ENCODE measurements around the gene FARSA.
A peak's percentile ranks its signal among the peaks of the same experiment; 100 is the strongest.

FARSA gene

GRCh38 chr19:12924621-12925310 is 8.7 kb downstream of the FARSA start:
- WGBS, 2 donors (ENCODE audit: extremely low coverage in 2 of 2, insufficient read length in 2 of 2, insufficient replicate concordance in 1 of 2): no CpG with 5 or more reads among the region's 29 CpGs
- no peaks in the 10 kb centered on the region for H3K27me3 ChIP-seq (ENCODE audit: control insufficient read depth in 3 of 3, insufficient read depth in 3 of 3, low read depth in 1 of 3, low read length in 3 of 3)

DNA sequence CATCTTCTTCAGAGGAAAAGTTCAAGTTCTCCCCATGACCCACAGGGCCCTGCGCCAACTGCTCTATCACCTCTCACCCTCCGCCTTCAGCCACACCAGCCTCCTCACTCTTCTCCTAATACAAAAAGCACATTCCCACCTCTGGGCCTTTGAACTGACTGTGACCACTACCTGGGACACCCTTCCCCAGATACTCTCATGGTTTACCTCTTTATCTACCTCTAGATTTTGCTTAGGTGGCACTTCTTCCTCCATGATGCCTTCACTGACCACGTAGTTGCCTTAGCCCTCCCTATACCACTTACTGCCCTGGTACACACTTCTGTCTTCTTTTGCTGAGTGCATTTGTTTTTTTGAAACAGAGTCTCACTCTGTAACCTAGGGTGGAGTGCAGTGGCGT is 10.6 kb downstream of the FARSA start:
- Histone ChIP-seq H4K91ac (ENCODE audit: low read depth, low read length, poor library complexity) (no peak overlapping the region), H2AK5ac (ENCODE audit: low read depth, low read length) (no peak overlapping the region), H4K8ac (ENCODE audit: low read depth, low read length) (no peak overlapping the region), H2BK15ac (ENCODE audit: low read length) (no peak overlapping the region), H2BK12ac (ENCODE audit: low read length) (no peak overlapping the region), H3K23ac (ENCODE audit: low read depth, low read length, poor library complexity) (no peak overlapping the region), H3K4me3 (ENCODE audit: low read length in 2 of 2) (no peak overlapping the region), H3K14ac (ENCODE audit: low read length) (no peak overlapping the region), H3K27ac (replicated peaks; ENCODE audit: low read length) (no peak overlapping the region), H3K9me3 (replicated peaks in 1 of 2; ENCODE audit: control insufficient read depth in 2 of 2, insufficient read depth in 1 of 2, low read depth in 1 of 2, low read length in 2 of 2) (peaks cover 0 to 3% of the 10 kb centered on the region in 2 donors), H3K9ac (ENCODE audit: low read depth, low read length, poor library complexity) (no peak overlapping the region), H3K36me3 (replicated peaks in 1 of 2; ENCODE audit: control insufficient read depth in 2 of 2, insufficient read depth in 2 of 2, low read length in 2 of 2) (peaks cover 37 to 59% of the 10 kb centered on the region in 2 donors), H2AFZ (ENCODE audit: low read length) (no peak overlapping the region), H3K18ac (ENCODE audit: low read length) (no peak overlapping the region), H3K27me3 (ENCODE audit: control insufficient read depth in 3 of 3, insufficient read depth in 3 of 3, low read depth in 1 of 3, low read length in 3 of 3) (peaks cover 0 to 2% (median 0%) of the 10 kb centered on the region in 3 experiments), H2BK120ac (ENCODE audit: low read depth, low read length) (no peak overlapping the region), H3K79me1 (ENCODE audit: low read depth, low read length) (peaks cover 1% of the 10 kb centered on the region), H2BK5ac (ENCODE audit: low read length) (no peak overlapping the region), H3K4me1 (ENCODE audit: control insufficient read depth in 2 of 2, insufficient read depth in 1 of 2, low read depth in 1 of 2, low read length in 2 of 2) (peaks cover 0 to 2% of the 10 kb centered on the region in 2 donors), H3K4ac (ENCODE audit: low read length) (no peak overlapping the region), H3K4me2 (ENCODE audit: insufficient read depth, low read length, poor library complexity, severe bottlenecking) (no peak overlapping the region)
- WGBS, 2 donors (ENCODE audit: extremely low coverage in 2 of 2, insufficient read length in 2 of 2, insufficient replicate concordance in 1 of 2): no CpG with 5 or more reads among the region's 4 CpGs
- DNase-seq (ENCODE audit: low spot score): no peak

More at GRCh38 chr19:12924621-12925310, 8.7 kb downstream of the FARSA start:
- H2AFZ ChIP-seq (ENCODE audit: low read length): no peak overlapping the region
- H3K14ac ChIP-seq (ENCODE audit: low read length): no peak overlapping the region
- H2BK15ac ChIP-seq (ENCODE audit: low read length): no peak overlapping the region
- no peak overlapping the region for H2AK5ac ChIP-seq (ENCODE audit: low read depth, low read length)
- no peak overlapping the region for H3K4me2 ChIP-seq (ENCODE audit: insufficient read depth, low read length, poor library complexity, severe bottlenecking)
- H3K36me3 ChIP-seq (replicated peaks in 1 of 2; ENCODE audit: control insufficient read depth in 2 of 2, insufficient read depth in 2 of 2, low read length in 2 of 2): peaks cover 49 to 75% of the 10 kb centered on the region in 2 donors
- DNase-seq (ENCODE audit: low spot score): no peak
- no peak overlapping the region for H2BK120ac ChIP-seq (ENCODE audit: low read depth, low read length)
- no peaks in the 10 kb centered on the region for H3K79me1 ChIP-seq (ENCODE audit: low read depth, low read length)
- H2BK5ac ChIP-seq (ENCODE audit: low read length): peak overlapping the region; percentile 24
- no peaks in the 10 kb centered on the region for H3K9me3 ChIP-seq (replicated peaks in 1 of 2; ENCODE audit: control insufficient read depth in 2 of 2, insufficient read depth in 1 of 2, low read depth in 1 of 2, low read length in 2 of 2)
- no peak overlapping the region for H3K4ac ChIP-seq (ENCODE audit: low read length)
- H3K23ac ChIP-seq (ENCODE audit: low read depth, low read length, poor library complexity): no peak overlapping the region
- no peak overlapping the region for H3K27ac ChIP-seq (replicated peaks; ENCODE audit: low read length)
- no peak overlapping the region for H3K18ac ChIP-seq (ENCODE audit: low read length)
- H4K8ac ChIP-seq (ENCODE audit: low read depth, low read length): no peak overlapping the region
- no peaks in the 10 kb centered on the region for H3K4me1 ChIP-seq (ENCODE audit: control insufficient read depth in 2 of 2, insufficient read depth in 1 of 2, low read depth in 1 of 2, low read length in 2 of 2)
- H3K4me3 ChIP-seq (ENCODE audit: low read length in 2 of 2): no peak overlapping the region
- H4K91ac ChIP-seq (ENCODE audit: low read depth, low read length, poor library complexity): no peak overlapping the region
- no peak overlapping the region for H3K9ac ChIP-seq (ENCODE audit: low read depth, low read length, poor library complexity)
- no peak overlapping the region for H2BK12ac ChIP-seq (ENCODE audit: low read length)

DNA sequence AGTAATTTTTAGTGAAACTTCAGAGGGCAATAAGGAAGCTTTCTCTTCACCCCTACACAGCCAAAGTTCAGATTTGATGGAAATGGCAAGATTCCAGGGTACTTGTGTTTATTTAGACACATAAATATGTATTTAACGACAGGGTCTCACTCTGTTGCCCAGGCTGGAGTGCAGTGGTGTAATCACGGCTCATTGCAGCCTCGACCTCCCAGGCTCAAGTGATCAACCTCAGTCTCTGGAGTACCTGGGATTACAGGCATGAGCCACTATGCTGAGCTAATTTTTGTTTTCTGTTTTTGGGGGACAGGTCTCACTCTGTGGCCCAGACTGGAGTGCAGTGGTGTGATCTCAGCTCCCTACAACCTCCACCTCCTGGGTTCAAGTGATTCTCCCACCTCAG is 12.5 kb downstream of the FARSA start:
- Histone ChIP-seq H2BK12ac (ENCODE audit: low read length) (no peak overlapping the region), H3K9me3 (replicated peaks in 1 of 2; ENCODE audit: control insufficient read depth in 2 of 2, insufficient read depth in 1 of 2, low read depth in 1 of 2, low read length in 2 of 2) (peaks cover 0 to 3% of the 10 kb centered on the region in 2 donors), H3K14ac (ENCODE audit: low read length) (no peak overlapping the region), H4K91ac (ENCODE audit: low read depth, low read length, poor library complexity) (no peak overlapping the region), H2BK120ac (ENCODE audit: low read depth, low read length) (no peak overlapping the region), H3K4me2 (ENCODE audit: insufficient read depth, low read length, poor library complexity, severe bottlenecking) (no peak overlapping the region), H3K9ac (ENCODE audit: low read depth, low read length, poor library complexity) (no peak overlapping the region), H3K79me1 (ENCODE audit: low read depth, low read length) (peaks cover 1% of the 10 kb centered on the region), H3K4ac (ENCODE audit: low read length) (no peak overlapping the region), H3K4me3 (ENCODE audit: low read length in 2 of 2) (no peak overlapping the region), H3K23ac (ENCODE audit: low read depth, low read length, poor library complexity) (no peak overlapping the region), H2BK5ac (ENCODE audit: low read length) (no peak overlapping the region), H2BK15ac (ENCODE audit: low read length) (no peak overlapping the region), H3K27ac (replicated peaks; ENCODE audit: low read length) (no peak overlapping the region), H2AFZ (ENCODE audit: low read length) (no peak overlapping the region), H3K36me3 (replicated peaks in 1 of 2; ENCODE audit: control insufficient read depth in 2 of 2, insufficient read depth in 2 of 2, low read length in 2 of 2) (peaks cover 29 to 44% of the 10 kb centered on the region in 2 donors), H3K18ac (ENCODE audit: low read length) (no peak overlapping the region), H4K8ac (ENCODE audit: low read depth, low read length) (no peak overlapping the region), H3K27me3 (ENCODE audit: control insufficient read depth in 3 of 3, insufficient read depth in 3 of 3, low read depth in 1 of 3, low read length in 3 of 3) (peaks cover 0 to 2% (median 0%) of the 10 kb centered on the region in 3 experiments), H3K4me1 (ENCODE audit: control insufficient read depth in 2 of 2, insufficient read depth in 1 of 2, low read depth in 1 of 2, low read length in 2 of 2) (peaks cover 0 to 2% of the 10 kb centered on the region in 2 donors), H2AK5ac (ENCODE audit: low read depth, low read length) (no peak overlapping the region)
- DNase-seq (ENCODE audit: low spot score): no peak
- WGBS, 2 donors (ENCODE audit: extremely low coverage in 2 of 2, insufficient read length in 2 of 2, insufficient replicate concordance in 1 of 2): no CpG with 5 or more reads among the region's 3 CpGs

- peak overlapping the region; percentile 99 for H2AK5ac ChIP-seq (ENCODE audit: low read depth, low read length)
- peak overlapping the region; percentile 81 for H2BK15ac ChIP-seq (ENCODE audit: low read length)
- no peak overlapping the region for H3K4ac ChIP-seq (ENCODE audit: low read length)
- peak overlapping the region; percentile 87 for H3K18ac ChIP-seq (ENCODE audit: low read length)
- peak overlapping the region; percentile 65 for H4K8ac ChIP-seq (ENCODE audit: low read depth, low read length)
- H2BK120ac ChIP-seq (ENCODE audit: low read depth, low read length): peak overlapping the region; percentile 81
- DNase-seq (ENCODE audit: low spot score): no peak
- H2AFZ ChIP-seq (ENCODE audit: low read length): no peak overlapping the region
- peaks cover 1% of the 10 kb centered on the region for H3K79me1 ChIP-seq (ENCODE audit: low read depth, low read length)
- no peak overlapping the region for H3K9ac ChIP-seq (ENCODE audit: low read depth, low read length, poor library complexity)
- peaks cover 0 to 2% (median 0%) of the 10 kb centered on the region in 3 experiments for H3K27me3 ChIP-seq (ENCODE audit: control insufficient read depth in 3 of 3, insufficient read depth in 3 of 3, low read depth in 1 of 3, low read length in 3 of 3)
- no peak overlapping the region for H4K91ac ChIP-seq (ENCODE audit: low read depth, low read length, poor library complexity)
- no peak overlapping the region for H3K27ac ChIP-seq (replicated peaks; ENCODE audit: low read length)
- no peak overlapping the region for H3K23ac ChIP-seq (ENCODE audit: low read depth, low read length, poor library complexity)
- H2BK12ac ChIP-seq (ENCODE audit: low read length): peak overlapping the region; percentile 41
- H3K9me3 ChIP-seq (replicated peaks in 1 of 2; ENCODE audit: control insufficient read depth in 2 of 2, insufficient read depth in 1 of 2, low read depth in 1 of 2, low read length in 2 of 2): peaks cover 0 to 3% of the 10 kb centered on the region in 2 donors
- peak overlapping the region; percentile 21 for H3K14ac ChIP-seq (ENCODE audit: low read length)
- H3K4me1 ChIP-seq (ENCODE audit: control insufficient read depth in 2 of 2, insufficient read depth in 1 of 2, low read depth in 1 of 2, low read length in 2 of 2): peaks cover 5 to 11% of the 10 kb centered on the region in 2 donors
- peaks cover 11 to 17% of the 10 kb centered on the region in 2 donors for H3K36me3 ChIP-seq (replicated peaks in 1 of 2; ENCODE audit: control insufficient read depth in 2 of 2, insufficient read depth in 2 of 2, low read length in 2 of 2)
- no peak overlapping the region for H3K4me2 ChIP-seq (ENCODE audit: insufficient read depth, low read length, poor library complexity, severe bottlenecking)
- no peak overlapping the region for H3K4me3 ChIP-seq (ENCODE audit: low read length in 2 of 2)
- no CpG with 5 or more reads among the region's 14 CpGs for WGBS, 2 donors (ENCODE audit: extremely low coverage in 2 of 2, insufficient read length in 2 of 2, insufficient replicate concordance in 1 of 2)
- H2BK5ac ChIP-seq (ENCODE audit: low read length): peak overlapping the region; percentile 39
Observed at GRCh38 chr19:12918253-12918652, 15.3 kb downstream of the FARSA start.
